Stimulated activated CD4-positive, alpha-beta T cell treated with anti-CD3 and anti-CD28 coated beads, Interleukin-1b, Interleukin-23, amount 100 ng/mL, for 1 hour (primary cell): ENCODE measurements around the gene LTBP2.

Experiments used
- DNase-seq, 2 donors: peaks; one replicate each; pipeline ENCODE4 v3.0.0-alpha.2; 2020; ENCODE audit warnings: low read depth in 2 of 2

LTBP2 gene

GRCh38 chr14:74526854-74527585, 85.0 kb downstream of the LTBP2 start:
- no peak for DNase-seq

- no peak for DNase-seq
Observed at GRCh38 chr14:74525361-74525851, 86.6 kb downstream of the LTBP2 start.

GRCh38 chr14:74524812-74525135, 87.3 kb downstream of the LTBP2 start:
- DNase-seq, result no peak

- DNase-seq, result no peak
Observed at GRCh38 chr14:74524076-74524811, 87.8 kb downstream of the LTBP2 start.

GRCh38 chr14:74522740-74523139, 89.3 kb downstream of the LTBP2 start:
- DNase-seq, result no peak

GRCh38 chr14:74521756-74522155, 90.3 kb downstream of the LTBP2 start:
- no peak for DNase-seq

GRCh38 chr14:74519316-74520074, 92.5 kb downstream of the LTBP2 start:
- no peak for DNase-seq

GRCh38 chr14:74518221-74518620, 93.8 kb downstream of the LTBP2 start:
- DNase-seq, result no peak

- no peak for DNase-seq
Observed at GRCh38 chr14:74517731-74518130, 94.3 kb downstream of the LTBP2 start.

- no peak for DNase-seq
Observed at GRCh38 chr14:74516451-74517160, 95.4 kb downstream of the LTBP2 start.

GRCh38 chr14:74515891-74516412, 96.1 kb downstream of the LTBP2 start:
- DNase-seq, result no peak

- DNase-seq, result no peak
Observed at GRCh38 chr14:74514471-74514941, 97.5 kb downstream of the LTBP2 start.

GRCh38 chr14:74511966-74512830, 99.8 kb downstream of the LTBP2 start:
- no peak for DNase-seq

GRCh38 chr14:74510959-74511409, 101.1 kb downstream of the LTBP2 start:
- no peak for DNase-seq

- no peak for DNase-seq
Observed at GRCh38 chr14:74510223-74510931, 101.7 kb downstream of the LTBP2 start.

GRCh38 chr14:74509587-74510222, 102.3 kb downstream of the LTBP2 start:
- no peak for DNase-seq

- no peak for DNase-seq
Observed at GRCh38 chr14:74508844-74509428, 103.1 kb downstream of the LTBP2 start.

- no peak for DNase-seq
Observed at GRCh38 chr14:74508292-74508731, 103.7 kb downstream of the LTBP2 start.

GRCh38 chr14:74507840-74508239, 104.2 kb downstream of the LTBP2 start:
- DNase-seq, result no peak
